PC-3 (cell line): Measurements from ENCODE around the gene MACROD2. TPM values are rescaled to one million over a fixed set of nuclear protein-coding genes. Genes with fewer than 3 reads are reported as not detected.

ENCODE experiments used
- ATAC-seq: fragments of 200-7000 bp; cut with Tn5 transposase; 2 replicates; pipeline ENCODE4 v1.9.1; 2020; ENCODE audit warnings: mild to moderate bottlenecking, moderate library complexity
- BruUV-seq: library from RNA; stranded (reverse); fragments of 400-500 nt; replicated peaks from 2 replicates; lab custom pipeline; 2021; lab: Mats Ljungman, UMichigan
- CTCF ChIA-PET: fragments of 300-600 bp; sonication (Branson Sonifier 250); formaldehyde crosslinking; loops from one replicate; lab custom pipeline; 2022; ENCODE audit warnings: antibody characterized with exemption; lab: Charles Lee
- POLR2A ChIA-PET: fragments of 300-600 bp; sonication (Branson Sonifier 250); formaldehyde crosslinking; loops from one replicate; lab custom pipeline; 2022; ENCODE audit warnings: antibody characterized with exemption; ENCODE audit not compliant: unreplicated experiment; lab: Charles Lee
- DNase-seq: peaks from one replicate; pipeline ENCODE4 v3.0.0-alpha.2; 2015
- H2AFZ ChIP-seq: fragments of 300-600 bp; sonication (generic); 2 replicates; pipeline ENCODE4 v1.6.0; 2016; ENCODE audit warnings: antibody characterized with exemption, low read length
- H3F3A ChIP-seq: fragments of 300-600 bp; sonication (generic); one replicate; pipeline ENCODE4 v1.6.0; 2017; ENCODE audit warnings: antibody characterized with exemption, low read length, control low read depth, mild to moderate bottlenecking; ENCODE audit not compliant: unreplicated experiment
- H3K27ac ChIP-seq: fragments of 300-600 bp; sonication (generic); 2 replicates; pipeline ENCODE4 v1.5.1; 2016; ENCODE audit warnings: mild to moderate bottlenecking, low read length
- H3K27me3 ChIP-seq: fragments of 300-600 bp; sonication (generic); 2 replicates; pipeline ENCODE4 v1.6.1; 2016; ENCODE audit warnings: low read length, mixed read lengths
- H3K36me3 ChIP-seq: fragments of 300-600 bp; sonication (generic); 2 replicates; pipeline ENCODE4 v1.6.1; 2016; ENCODE audit warnings: low read depth, mixed run types, low read length, mixed read lengths
- H3K4me1 ChIP-seq: fragments of 300-600 bp; sonication (generic); 2 replicates; pipeline ENCODE4 v1.5.1; 2016; ENCODE audit warnings: low read length; ENCODE audit not compliant: insufficient read depth
- H3K4me2 ChIP-seq: fragments of 300-600 bp; sonication (generic); 2 replicates; pipeline ENCODE4 v1.6.0; 2016; ENCODE audit warnings: low read length
- H3K4me3 ChIP-seq: fragments of 300-600 bp; sonication (generic); 2 replicates; pipeline ENCODE4 v1.5.1; 2016; ENCODE audit warnings: mild to moderate bottlenecking, low read length, mixed read lengths
- H3K79me2 ChIP-seq: fragments of 300-600 bp; sonication (generic); 2 replicates; pipeline ENCODE4 v1.6.1; 2017; ENCODE audit warnings: low read length, mixed read lengths
- H3K9ac ChIP-seq: fragments of 300-600 bp; sonication (generic); 2 replicates; pipeline ENCODE4 v1.6.0; 2016; ENCODE audit warnings: mild to moderate bottlenecking, low read length
- H3K9me2 ChIP-seq: fragments of 300-600 bp; sonication (generic); replicated peaks from 2 replicates; pipeline ENCODE4 v1.6.1; 2016; ENCODE audit warnings: mixed run types, low read length, mixed read lengths
- H3K9me3 ChIP-seq: fragments of 300-600 bp; sonication (generic); 2 replicates; pipeline ENCODE4 v1.6.1; 2016; ENCODE audit warnings: low read length, mixed read lengths
- H4K20me1 ChIP-seq: fragments of 300-600 bp; sonication (generic); 2 replicates; pipeline ENCODE4 v1.6.1; 2016; ENCODE audit warnings: low read length, mixed read lengths
- EZH2 ChIP-seq: fragments of 300-600 bp; sonication (generic); IDR thresholded peaks from one replicate; pipeline ENCODE4 v1.6.1; 2017; ENCODE audit warnings: antibody characterized with exemption, mild to moderate bottlenecking, low read length; ENCODE audit not compliant: unreplicated experiment
- EZH2phosphoT487 ChIP-seq: fragments of 300-600 bp; sonication (generic); IDR thresholded peaks from 2 replicates; pipeline ENCODE4 v1.6.1; 2018; ENCODE audit warnings: mild to moderate bottlenecking, antibody characterized with exemption, low read length, borderline replicate concordance
- intact Hi-C: fragments of 100-400 bp; cut with micrococcal nuclease; formaldehyde crosslinking; loops from 2 replicates; pipeline ENCODE4 v1.9.0; 2023
- total RNA-seq: library from RNA; depleted of rRNA; stranded (reverse); fragments of >200 nt; gene quantifications from 2 replicates; pipeline ENCODE4 v1.2.3, GENCODE V29; 2014
- TF ChIP-seq, protein P1 (sequence below): fragments of 300-600 bp; sonication (generic); conservative IDR thresholded peaks from 2 replicates; pipeline ENCODE4 v1.5.1; 2017; ENCODE audit warnings: antibody characterized with exemption, low read depth, mild to moderate bottlenecking, low read length

MACROD2 gene
- total RNA-seq, 1 experiment from 2014 or later: 3.1 TPM

DNA sequence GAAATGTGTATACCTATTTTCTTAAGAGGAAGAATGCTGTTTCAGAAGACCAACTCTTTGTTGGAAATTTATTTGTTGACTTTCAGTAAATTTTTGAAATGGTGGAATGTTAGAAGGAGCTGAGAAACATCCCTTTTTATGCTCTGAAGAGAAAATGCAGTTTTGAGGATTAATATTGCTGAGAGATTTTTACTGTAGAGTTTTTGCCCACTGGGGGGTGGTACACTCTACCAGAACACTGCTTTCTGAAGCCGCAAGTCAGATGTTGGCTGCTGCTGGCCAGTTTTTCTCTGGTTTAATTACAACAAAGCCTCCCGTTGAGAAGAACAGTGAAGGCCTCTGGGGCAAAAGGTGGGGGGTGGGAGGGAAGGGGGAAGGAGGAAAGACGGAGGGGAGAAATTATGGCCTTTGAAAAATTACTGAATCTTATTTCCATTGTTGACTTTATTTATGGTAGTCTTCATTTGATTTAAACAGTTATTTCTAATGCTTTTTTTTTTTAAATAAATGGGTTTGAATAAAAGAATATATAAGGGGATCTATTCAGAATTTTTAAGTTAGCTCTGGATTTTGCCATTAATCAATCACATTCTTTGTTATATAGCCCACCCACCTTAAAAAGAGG, 339.1 kb downstream of the MACROD2 start:
- POLR2A ChIA-PET: interaction anchor here (0.6 to 0.7 kb wide), 2 partner anchors 13 to 145 kb away, joined by 3 to 12 read pairs; no protein-coding TSS in a partner anchor
- no peak overlapping the region; the same call in 1 of the 2 replicates for H3K4me3 ChIP-seq
- intact Hi-C loops: loop anchor here (2.0 kb wide), 1 partner anchor 902 kb away; no protein-coding TSS in a partner anchor
- no peak overlapping the region for H3K9ac ChIP-seq
- H3K4me2 ChIP-seq: peak overlapping the region; percentile 52
- no peaks in the 10 kb centered on the region for H4K20me1 ChIP-seq
- H2AFZ ChIP-seq: no peak overlapping the region
- H3K4me1 ChIP-seq: peaks cover 15% of the 10 kb centered on the region
- H3K36me3 ChIP-seq: no peaks in the 10 kb centered on the region
- ATAC-seq (no peak), DNase-seq (peak; percentile 71)
- H3F3A ChIP-seq: no peaks in the 10 kb centered on the region
- TF ChIP-seq, protein P1, sequence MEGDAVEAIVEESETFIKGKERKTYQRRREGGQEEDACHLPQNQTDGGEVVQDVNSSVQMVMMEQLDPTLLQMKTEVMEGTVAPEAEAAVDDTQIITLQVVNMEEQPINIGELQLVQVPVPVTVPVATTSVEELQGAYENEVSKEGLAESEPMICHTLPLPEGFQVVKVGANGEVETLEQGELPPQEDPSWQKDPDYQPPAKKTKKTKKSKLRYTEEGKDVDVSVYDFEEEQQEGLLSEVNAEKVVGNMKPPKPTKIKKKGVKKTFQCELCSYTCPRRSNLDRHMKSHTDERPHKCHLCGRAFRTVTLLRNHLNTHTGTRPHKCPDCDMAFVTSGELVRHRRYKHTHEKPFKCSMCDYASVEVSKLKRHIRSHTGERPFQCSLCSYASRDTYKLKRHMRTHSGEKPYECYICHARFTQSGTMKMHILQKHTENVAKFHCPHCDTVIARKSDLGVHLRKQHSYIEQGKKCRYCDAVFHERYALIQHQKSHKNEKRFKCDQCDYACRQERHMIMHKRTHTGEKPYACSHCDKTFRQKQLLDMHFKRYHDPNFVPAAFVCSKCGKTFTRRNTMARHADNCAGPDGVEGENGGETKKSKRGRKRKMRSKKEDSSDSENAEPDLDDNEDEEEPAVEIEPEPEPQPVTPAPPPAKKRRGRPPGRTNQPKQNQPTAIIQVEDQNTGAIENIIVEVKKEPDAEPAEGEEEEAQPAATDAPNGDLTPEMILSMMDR: peak; percentile 82
- no peak for TF ChIP-seq EZH2
- no peak for TF ChIP-seq EZH2phosphoT487
- H3K9me2 ChIP-seq: no peaks in the 10 kb centered on the region
- H3K27me3 ChIP-seq: no peaks in the 10 kb centered on the region
- H3K27ac ChIP-seq: no peak overlapping the region
- peaks cover 3% of the 10 kb centered on the region; the same call in 1 of the 2 replicates for H3K79me2 ChIP-seq
- no TSS peak for BruUV-seq
- CTCF ChIA-PET: interaction anchor here (0.6 kb wide), 2 partner anchors 48 to 593 kb away, joined by 3 to 4 read pairs; no protein-coding TSS in a partner anchor
- H3K9me3 ChIP-seq: no peaks in the 10 kb centered on the region

DNA sequence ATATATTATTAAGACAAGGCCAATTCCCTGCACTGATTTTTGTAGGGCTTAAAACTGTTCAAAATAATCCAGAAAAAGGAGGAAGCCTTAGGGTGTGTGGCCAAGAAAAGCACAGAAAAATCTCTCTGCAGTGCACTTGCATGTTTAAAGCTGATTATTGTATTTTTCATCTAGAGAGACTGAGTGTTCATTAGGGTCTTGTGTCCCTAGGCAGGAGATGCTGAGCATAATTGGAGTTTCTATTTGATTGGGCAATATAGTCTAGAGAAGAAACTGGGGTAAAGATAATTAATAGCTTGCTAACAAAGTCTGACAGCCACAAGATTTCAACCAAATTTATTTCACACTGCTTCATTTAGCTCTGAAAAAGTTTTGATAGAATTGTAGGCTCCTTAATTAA, 339.7 kb downstream of the MACROD2 start:
- ATAC-seq (no peak), DNase-seq (no peak)
- BruUV-seq: no TSS peak
- Histone ChIP-seq H3K27me3 (no peaks in the 10 kb centered on the region), H3K9me2 (no peaks in the 10 kb centered on the region), H3K9me3 (no peaks in the 10 kb centered on the region), H3K4me3 (peak overlapping the region; percentile 30; the same call in 1 of the 2 replicates), H4K20me1 (no peaks in the 10 kb centered on the region), H3F3A (no peaks in the 10 kb centered on the region), H3K4me1 (peaks cover 15% of the 10 kb centered on the region), H3K79me2 (peaks cover 3% of the 10 kb centered on the region; the same call in 1 of the 2 replicates), H3K27ac (no peak overlapping the region), H3K9ac (no peak overlapping the region), H2AFZ (no peak overlapping the region), H3K36me3 (no peaks in the 10 kb centered on the region), H3K4me2 (peak overlapping the region; percentile 52)
- intact Hi-C loops: loop anchor here (2.0 to 5.0 kb wide), 3 partner anchors 92 to 902 kb away; no protein-coding TSS in a partner anchor
- CTCF ChIA-PET: interaction anchor here (0.6 kb wide), 1 partner anchor 592 kb away, joined by 4 read pairs; no protein-coding TSS in a partner anchor
- POLR2A ChIA-PET: interaction anchor here (0.7 kb wide), 1 partner anchor 13 kb away, joined by 12 read pairs; no protein-coding TSS in a partner anchor
- TF ChIP-seq, protein P1: no peak
- no peak for TF ChIP-seq EZH2
- TF ChIP-seq EZH2phosphoT487: no peak
